ENCODE data around the gene YBX3. TPM values are rescaled to one million over a fixed set of nuclear protein-coding genes. Genes with fewer than 3 reads are reported as not detected.

Gene YBX3
- total and polyA plus RNA-seq, 2 of the 13 experiments (the other 11 are each of a cell fraction or from before 2014, with no cell fraction given) = 77.5 to 99.6 TPM

- H3K36me3 ChIP-seq (replicated peaks in 1 of 2; ENCODE audit: control insufficient read depth in 1 of 2, insufficient read depth in 2 of 2, low read length in 2 of 2) = no peaks in the 10 kb centered on the region
- no peak for TF ChIP-seq ZNF414 (CRISPR knock-in tag; IDR thresholded peaks at IDR 0.05)
- TF ChIP-seq RORA (CRISPR knock-in tag; IDR thresholded peaks at IDR 0.05) = no peak
- no peak for TF ChIP-seq REPIN1 (CRISPR knock-in tag; IDR thresholded peaks at IDR 0.05; ENCODE audit: borderline replicate concordance, low read depth)
- no peak for TF ChIP-seq ZNF816 (CRISPR knock-in tag; IDR thresholded peaks at IDR 0.05; ENCODE audit: borderline replicate concordance)
- TF ChIP-seq BRD4 (CRISPR knock-in tag; IDR thresholded peaks at IDR 0.05) = no peak
- no peak for TF ChIP-seq BCL3 (CRISPR knock-in tag; IDR thresholded peaks at IDR 0.05)
- TF ChIP-seq HCFC1 (IDR thresholded peaks at IDR 0.05; ENCODE audit: low read depth, low read length) = no peak
- TF ChIP-seq, protein P1, sequence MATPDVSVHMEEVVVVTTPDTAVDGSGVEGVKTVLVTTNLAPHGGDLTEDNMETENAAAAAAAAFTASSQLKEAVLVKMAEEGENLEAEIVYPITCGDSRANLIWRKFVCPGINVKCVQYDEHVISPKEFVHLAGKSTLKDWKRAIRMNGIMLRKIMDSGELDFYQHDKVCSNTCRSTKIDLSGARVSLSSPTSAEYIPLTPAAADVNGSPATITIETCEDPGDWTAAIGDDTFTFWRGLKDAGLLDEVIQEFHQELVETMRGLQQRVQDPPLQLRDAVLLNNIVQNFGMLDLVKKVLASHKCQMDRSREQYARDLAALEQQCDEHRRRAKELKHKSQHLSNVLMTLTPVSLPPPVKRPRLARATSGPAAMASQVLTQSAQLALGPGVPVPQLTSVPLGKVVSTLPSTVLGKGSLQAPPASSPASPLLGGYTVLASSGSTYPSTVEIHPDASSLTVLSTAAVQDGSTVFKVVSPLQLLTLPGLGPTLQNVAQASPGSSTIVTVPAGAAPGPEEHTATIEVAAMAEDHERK (CRISPR knock-in tag; IDR thresholded peaks at IDR 0.05; ENCODE audit: low read depth) = no peak
- TF ChIP-seq PAWR (CRISPR knock-in tag; IDR thresholded peaks at IDR 0.05; ENCODE audit: borderline replicate concordance) = no peak
- TF ChIP-seq, protein P2, sequence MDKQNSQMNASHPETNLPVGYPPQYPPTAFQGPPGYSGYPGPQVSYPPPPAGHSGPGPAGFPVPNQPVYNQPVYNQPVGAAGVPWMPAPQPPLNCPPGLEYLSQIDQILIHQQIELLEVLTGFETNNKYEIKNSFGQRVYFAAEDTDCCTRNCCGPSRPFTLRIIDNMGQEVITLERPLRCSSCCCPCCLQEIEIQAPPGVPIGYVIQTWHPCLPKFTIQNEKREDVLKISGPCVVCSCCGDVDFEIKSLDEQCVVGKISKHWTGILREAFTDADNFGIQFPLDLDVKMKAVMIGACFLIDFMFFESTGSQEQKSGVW (CRISPR knock-in tag; IDR thresholded peaks at IDR 0.05; ENCODE audit: borderline replicate concordance) = no peak
- TF ChIP-seq SRSF1 (optimal IDR thresholded peaks at IDR 0.05; ENCODE audit: low read depth, low read length) = no peak
- no peak for TF ChIP-seq ZNF558 (CRISPR knock-in tag; IDR thresholded peaks at IDR 0.05; ENCODE audit: borderline replicate concordance)
- TF ChIP-seq GABPA (IDR thresholded peaks at IDR 0.05; ENCODE audit: low read depth, low read length) = no peak
- no peak for TF ChIP-seq GABPA (CRISPR knock-in tag; IDR thresholded peaks at IDR 0.05; ENCODE audit: low read depth)
- no peak for TF ChIP-seq CREB1 (IDR thresholded peaks at IDR 0.05)
- no peak for TF ChIP-seq CREB1 (CRISPR knock-in tag; IDR thresholded peaks at IDR 0.05)
- H4K20me1 ChIP-seq (ENCODE audit: insufficient read depth, low read length) = no peaks in the 10 kb centered on the region
- ChIA-PET CTCF (ENCODE audit: low intra/inter-chr PET ratio, low total read pairs) (no interaction called here), POLR2A (no interaction called here)
- no peak overlapping the region for H3K27ac ChIP-seq (ENCODE audit: extremely low read length, insufficient read depth, low read length)
- intact Hi-C loops (cut with micrococcal nuclease; ENCODE audit: unreplicated experiment) (no loop called here), in situ Hi-C loops (cut with HindIII; ENCODE audit: extremely low pct_ligation_motif_present, low pct_unique_long_range_greater_than_20kb) (no loop called here)
- H2AFZ ChIP-seq (ENCODE audit: low read length) = no peak overlapping the region
- H3K4me3 ChIP-seq (replicated peaks in 1 of 3; ENCODE audit: insufficient read depth in 1 of 3, low read depth in 2 of 3, low read length in 3 of 3) = no peak overlapping the region
- peaks cover 0 to 56% of the 10 kb centered on the region in 2 experiments; a peak in 3 of 5 replicates for H3K27me3 ChIP-seq (ENCODE audit: control insufficient read depth in 1 of 2, insufficient read depth in 2 of 2, low read length in 2 of 2)
- ATAC-seq (no peak), DNase-seq (ENCODE audit: low spot score) (no peak), FAIRE-seq (no peak)
- H3K79me2 ChIP-seq (ENCODE audit: insufficient read depth, low read length) = no peaks in the 10 kb centered on the region
- BruUV-seq (replicated peaks) = no TSS peak
- no peak overlapping the region for H3K9ac ChIP-seq (ENCODE audit: insufficient read depth, low read depth, low read length)
- H3K4me2 ChIP-seq (ENCODE audit: low read depth, low read length) = no peak overlapping the region
- no peaks in the 10 kb centered on the region for H3K9me3 ChIP-seq (ENCODE audit: low read length)
- no peaks in the 10 kb centered on the region for H3K4me1 ChIP-seq (ENCODE audit: insufficient read depth, low read length)
Measured at GRCh38 chr12:10730559-10730958, 7.4 kb upstream of the YBX3 start.

Measured in HepG2 (cell line).